ENCODE results near the gene ZBTB33. TPM values are rescaled to one million over a fixed set of nuclear protein-coding genes. Genes with fewer than 3 reads are reported as not detected.

ZBTB33 gene
- total and polyA plus RNA-seq, 2 of the 13 experiments (the other 11 are each of a cell fraction or from before 2014, with no cell fraction given): 6.5 to 20.2 TPM

DNA sequence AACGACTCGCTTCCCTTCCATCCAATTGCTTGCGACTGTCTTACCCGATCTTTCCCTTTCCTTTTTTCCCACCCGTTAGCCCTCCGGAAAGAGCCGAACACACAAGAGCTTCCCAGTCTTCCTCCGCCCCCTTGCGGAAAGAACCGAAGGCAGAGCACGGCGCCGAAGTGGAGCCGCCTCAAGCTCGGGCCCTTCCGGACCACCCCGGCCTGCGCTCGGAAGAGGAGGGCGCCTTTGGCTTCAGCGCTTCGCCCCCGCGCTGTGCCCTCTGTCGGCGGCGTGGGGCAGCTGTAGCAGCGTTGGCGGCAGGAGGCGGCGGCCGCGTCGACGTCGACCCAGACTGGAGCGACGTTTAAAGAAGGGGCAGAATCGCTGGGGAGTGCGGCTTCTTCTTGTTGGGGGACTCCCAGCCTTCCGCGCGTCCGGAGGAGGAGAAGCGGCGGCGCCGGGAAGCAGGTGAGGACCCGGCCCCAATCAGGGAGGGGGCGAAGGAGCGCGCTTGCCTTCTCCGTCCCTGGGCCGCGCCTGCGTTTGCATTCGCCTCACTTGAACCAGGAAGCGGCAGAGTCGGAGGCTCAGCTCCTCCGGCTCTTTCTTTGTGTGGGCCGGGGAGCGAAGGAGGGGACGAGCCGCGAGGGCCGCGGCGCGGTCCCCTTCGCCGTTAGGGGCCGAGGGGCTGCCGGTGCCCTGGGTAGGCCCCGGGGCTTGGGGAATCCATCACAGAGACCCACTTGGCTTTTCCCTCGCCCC lies at the start of gene ZBTB33 (continued):
- TF ChIP-seq MXD3 (CRISPR knock-in tag; IDR thresholded peaks at IDR 0.05) (peak; percentile 52; the same call in 1 of the 2 replicates), SIX4 (CRISPR knock-in tag; IDR thresholded peaks at IDR 0.05) (no peak), ZNF235 (CRISPR knock-in tag; IDR thresholded peaks at IDR 0.05; ENCODE audit: borderline replicate concordance) (peak; percentile 48; the same call in 1 of the 2 replicates), PRDM15 (CRISPR knock-in tag; IDR thresholded peaks at IDR 0.05) (no peak), IRF2 (CRISPR knock-in tag; IDR thresholded peaks at IDR 0.05) (0 out of 2 replicates have a peak, but pooled peaks have one; percentile 45), MXD1 (CRISPR knock-in tag; IDR thresholded peaks at IDR 0.05) (0 out of 2 replicates have a peak, but pooled peaks have one; percentile 37), ZNF629 (CRISPR knock-in tag; conservative IDR thresholded peaks at IDR 0.05) (no peak), ZNF605 (CRISPR knock-in tag; IDR thresholded peaks at IDR 0.05) (no peak)
- TF ChIP-seq, protein P1, sequence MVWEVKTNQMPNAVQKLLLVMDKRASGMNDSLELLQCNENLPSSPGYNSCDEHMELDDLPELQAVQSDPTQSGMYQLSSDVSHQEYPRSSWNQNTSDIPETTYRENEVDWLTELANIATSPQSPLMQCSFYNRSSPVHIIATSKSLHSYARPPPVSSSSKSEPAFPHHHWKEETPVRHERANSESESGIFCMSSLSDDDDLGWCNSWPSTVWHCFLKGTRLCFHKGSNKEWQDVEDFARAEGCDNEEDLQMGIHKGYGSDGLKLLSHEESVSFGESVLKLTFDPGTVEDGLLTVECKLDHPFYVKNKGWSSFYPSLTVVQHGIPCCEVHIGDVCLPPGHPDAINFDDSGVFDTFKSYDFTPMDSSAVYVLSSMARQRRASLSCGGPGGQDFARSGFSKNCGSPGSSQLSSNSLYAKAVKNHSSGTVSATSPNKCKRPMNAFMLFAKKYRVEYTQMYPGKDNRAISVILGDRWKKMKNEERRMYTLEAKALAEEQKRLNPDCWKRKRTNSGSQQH (CRISPR knock-in tag; IDR thresholded peaks at IDR 0.05; ENCODE audit: low read depth): no peak
- TF ChIP-seq, protein P2, sequence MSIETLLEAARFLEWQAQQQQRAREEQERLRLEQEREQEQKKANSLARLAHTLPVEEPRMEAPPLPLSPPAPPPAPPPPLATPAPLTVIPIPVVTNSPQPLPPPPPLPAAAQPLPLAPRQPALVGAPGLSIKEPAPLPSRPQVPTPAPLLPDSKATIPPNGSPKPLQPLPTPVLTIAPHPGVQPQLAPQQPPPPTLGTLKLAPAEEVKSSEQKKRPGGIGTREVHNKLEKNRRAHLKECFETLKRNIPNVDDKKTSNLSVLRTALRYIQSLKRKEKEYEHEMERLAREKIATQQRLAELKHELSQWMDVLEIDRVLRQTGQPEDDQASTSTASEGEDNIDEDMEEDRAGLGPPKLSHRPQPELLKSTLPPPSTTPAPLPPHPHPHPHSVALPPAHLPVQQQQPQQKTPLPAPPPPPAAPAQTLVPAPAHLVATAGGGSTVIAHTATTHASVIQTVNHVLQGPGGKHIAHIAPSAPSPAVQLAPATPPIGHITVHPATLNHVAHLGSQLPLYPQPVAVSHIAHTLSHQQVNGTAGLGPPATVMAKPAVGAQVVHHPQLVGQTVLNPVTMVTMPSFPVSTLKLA (IDR thresholded peaks at IDR 0.05): no peak
- TF ChIP-seq, protein P3, sequence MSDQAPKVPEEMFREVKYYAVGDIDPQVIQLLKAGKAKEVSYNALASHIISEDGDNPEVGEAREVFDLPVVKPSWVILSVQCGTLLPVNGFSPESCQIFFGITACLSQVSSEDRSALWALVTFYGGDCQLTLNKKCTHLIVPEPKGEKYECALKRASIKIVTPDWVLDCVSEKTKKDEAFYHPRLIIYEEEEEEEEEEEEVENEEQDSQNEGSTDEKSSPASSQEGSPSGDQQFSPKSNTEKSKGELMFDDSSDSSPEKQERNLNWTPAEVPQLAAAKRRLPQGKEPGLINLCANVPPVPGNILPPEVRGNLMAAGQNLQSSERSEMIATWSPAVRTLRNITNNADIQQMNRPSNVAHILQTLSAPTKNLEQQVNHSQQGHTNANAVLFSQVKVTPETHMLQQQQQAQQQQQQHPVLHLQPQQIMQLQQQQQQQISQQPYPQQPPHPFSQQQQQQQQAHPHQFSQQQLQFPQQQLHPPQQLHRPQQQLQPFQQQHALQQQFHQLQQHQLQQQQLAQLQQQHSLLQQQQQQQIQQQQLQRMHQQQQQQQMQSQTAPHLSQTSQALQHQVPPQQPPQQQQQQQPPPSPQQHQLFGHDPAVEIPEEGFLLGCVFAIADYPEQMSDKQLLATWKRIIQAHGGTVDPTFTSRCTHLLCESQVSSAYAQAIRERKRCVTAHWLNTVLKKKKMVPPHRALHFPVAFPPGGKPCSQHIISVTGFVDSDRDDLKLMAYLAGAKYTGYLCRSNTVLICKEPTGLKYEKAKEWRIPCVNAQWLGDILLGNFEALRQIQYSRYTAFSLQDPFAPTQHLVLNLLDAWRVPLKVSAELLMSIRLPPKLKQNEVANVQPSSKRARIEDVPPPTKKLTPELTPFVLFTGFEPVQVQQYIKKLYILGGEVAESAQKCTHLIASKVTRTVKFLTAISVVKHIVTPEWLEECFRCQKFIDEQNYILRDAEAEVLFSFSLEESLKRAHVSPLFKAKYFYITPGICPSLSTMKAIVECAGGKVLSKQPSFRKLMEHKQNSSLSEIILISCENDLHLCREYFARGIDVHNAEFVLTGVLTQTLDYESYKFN (CRISPR knock-in tag; conservative IDR thresholded peaks at IDR 0.05): peak; percentile 31; the same call in 1 of the 2 replicates

Measured in HepG2 (cell line).